Liver (tissue), 9 donors: ENCODE data around the gene LNPK. TPM values are rescaled to one million over a fixed set of nuclear protein-coding genes. Genes with fewer than 3 reads are reported as not detected.

Source experiments
- DNase-seq: peaks from one replicate; pipeline ENCODE4 v3.0.0-alpha.2; 2017; ENCODE audit warnings: low spot score
- H3K27ac ChIP-seq, 2 donors: one replicate each; pipeline ENCODE4 v1.7.0; 2013; ENCODE audit warnings: inconsistent platforms in 2 of 2, low read length in 2 of 2, control low read depth in 1 of 2, low read depth in 1 of 2, mild to moderate bottlenecking in 1 of 2
- H3K27me3 ChIP-seq, 4 donors: one replicate each; pipeline versions ENCODE4 v1.6.1 to v1.7.0; 2013; ENCODE audit warnings: low read length in 3 of 4, inconsistent platforms in 1 of 4, mild to moderate bottlenecking in 1 of 4, moderate library complexity in 1 of 4; ENCODE audit not compliant: control insufficient read depth in 4 of 4, insufficient read depth in 4 of 4
- H3K36me3 ChIP-seq, 4 donors: one replicate each; pipeline versions ENCODE4 v1.6.1 to v1.7.0; 2013; ENCODE audit warnings: low read length in 3 of 4, mild to moderate bottlenecking in 3 of 4, low read depth in 1 of 4, moderate library complexity in 1 of 4; ENCODE audit not compliant: control insufficient read depth in 4 of 4, insufficient read depth in 3 of 4
- H3K4me1 ChIP-seq, 4 donors: one replicate each; pipeline versions ENCODE4 v1.6.1 to v1.7.0; 2013; ENCODE audit warnings: low read length in 3 of 4, mild to moderate bottlenecking in 3 of 4, moderate library complexity in 1 of 4; ENCODE audit not compliant: control insufficient read depth in 4 of 4, insufficient read depth in 4 of 4
- H3K4me3 ChIP-seq, 3 donors: one replicate each; pipeline versions ENCODE4 v1.6.1 to v1.7.0; 2013; ENCODE audit warnings: low read length in 3 of 3, control low read depth in 1 of 3, low read depth in 1 of 3, mild to moderate bottlenecking in 1 of 3
- H3K9ac ChIP-seq, 2 donors: one replicate each; pipeline ENCODE4 v1.7.0; 2013; ENCODE audit warnings: low read length in 2 of 2, mild to moderate bottlenecking in 2 of 2, moderate library complexity in 2 of 2, control low read depth in 1 of 2, low read depth in 1 of 2
- H3K9me3 ChIP-seq, 4 donors: one replicate each; pipeline versions ENCODE4 v1.6.1 to v1.7.0; 2013; ENCODE audit warnings: low read length in 3 of 4; ENCODE audit not compliant: control insufficient read depth in 4 of 4
- ATF3 ChIP-seq: IDR thresholded peaks from 2 replicates; pipeline ENCODE4 v1.6.1; 2016; ENCODE audit warnings: antibody characterized with exemption
- CTCF ChIP-seq: fragments of 150-350 bp; IDR thresholded peaks from 2 replicates; pipeline ENCODE4 v1.5.1; 2017; ENCODE audit warnings: improper control_type of control experiment, low read depth, low read length; ENCODE audit not compliant: missing input control
- EGR1 ChIP-seq, 2 donors: IDR thresholded peaks; 2 replicates each; pipeline ENCODE4 v1.6.1; 2016 to 2018; ENCODE audit warnings: antibody characterized with exemption in 2 of 2, low read depth in 2 of 2
- FOXA1 ChIP-seq: IDR thresholded peaks from 2 replicates; pipeline ENCODE4 v1.6.1; 2016; ENCODE audit warnings: antibody characterized with exemption
- FOXA2 ChIP-seq: IDR thresholded peaks from 2 replicates; pipeline ENCODE4 v1.6.1; 2016; ENCODE audit warnings: antibody characterized with exemption
- GABPA ChIP-seq, 2 donors: IDR thresholded peaks in 1 of 2; conservative IDR thresholded peaks in 1 of 2; 2 replicates each; pipeline ENCODE4 v1.6.1; 2016; ENCODE audit warnings: antibody characterized with exemption in 2 of 2, mild to moderate bottlenecking in 1 of 2, moderate library complexity in 1 of 2
- HNF4A ChIP-seq, 2 donors: conservative IDR thresholded peaks; 2 replicates each; pipeline ENCODE4 v1.6.1; 2016; ENCODE audit warnings: antibody characterized with exemption in 2 of 2, mild to moderate bottlenecking in 2 of 2
- MAX ChIP-seq: IDR thresholded peaks from 2 replicates; pipeline ENCODE4 v1.6.1; 2016; ENCODE audit warnings: antibody characterized with exemption
- NR2F2 ChIP-seq: IDR thresholded peaks from 2 replicates; pipeline ENCODE4 v1.6.1; 2016; ENCODE audit warnings: antibody characterized with exemption
- RAD21 ChIP-seq, 2 donors: IDR thresholded peaks; 2 replicates each; pipeline ENCODE4 v1.6.1; 2016; ENCODE audit warnings: antibody characterized with exemption in 2 of 2, mild to moderate bottlenecking in 2 of 2
- REST ChIP-seq: IDR thresholded peaks from 2 replicates; pipeline ENCODE4 v1.6.1; 2016; ENCODE audit warnings: antibody characterized with exemption, mild to moderate bottlenecking
- RXRA ChIP-seq, 2 donors: IDR thresholded peaks; 2 replicates each; pipeline ENCODE4 v1.6.1; 2017 to 2018; ENCODE audit warnings: antibody characterized with exemption in 2 of 2, mild to moderate bottlenecking in 1 of 2
- SP1 ChIP-seq: IDR thresholded peaks from 2 replicates; pipeline ENCODE4 v1.6.1; 2018; ENCODE audit warnings: antibody characterized with exemption, mild to moderate bottlenecking
- YY1 ChIP-seq: IDR thresholded peaks from 2 replicates; pipeline ENCODE4 v1.6.1; 2016; ENCODE audit warnings: antibody characterized with exemption, mild to moderate bottlenecking
- ZBTB33 ChIP-seq: IDR thresholded peaks from 2 replicates; pipeline ENCODE4 v1.6.1; 2016; ENCODE audit warnings: antibody characterized with exemption
- WGBS: extraction: QIAGEN DNeasy Blood & Tissue Kit; methylation state at CpG from one replicate; pipeline ENCODE4 v1.1.7; 2013; 5-methylcytosine and 5-hydroxymethylcytosine counted together
- polyA plus RNA-seq, 2 donors: library from polyadenylated mRNA; stranded (reverse) in 1 of 2; unstranded in 1 of 2; fragments of 200-250 nt in 1 of 2; fragments of >200 nt in 1 of 2; fragmentation: Nextera tagmentation in 1 of 2; extraction: Ambion mirVana in 1 of 2; gene quantifications; one replicate each; pipeline versions ENCODE4 v1.2.1 to v1.2.3, GENCODE V29; 2013 to 2015
- total RNA-seq, 2 donors: library from RNA; depleted of rRNA; stranded (reverse); fragments of >200 nt; gene quantifications; one replicate each; pipeline ENCODE4 v1.2.3, GENCODE V29; 2014
- donor health status: healthy.
- donor health status: healthy.
- donor health status: healthy.
- donor health status: healthy.
- donor health status: healthy.

The LNPK gene
- total and polyA plus RNA-seq, 4 donors = 5.5 to 25.2 (median 11.5) TPM

- no peaks in the 10 kb centered on the region for H3K4me1 ChIP-seq
- peaks cover 2 to 10% (median 5%) of the 10 kb centered on the region in 4 donors for H3K36me3 ChIP-seq
- no peaks in the 10 kb centered on the region for H3K27me3 ChIP-seq
- H3K9ac ChIP-seq = no peak overlapping the region
- WGBS = 81% methylated on average over 1 of the region's 1 CpG
- H3K9me3 ChIP-seq = no peaks in the 10 kb centered on the region
- no peak overlapping the region for H3K4me3 ChIP-seq
- TF ChIP-seq RAD21 (IDR thresholded peaks at IDR 0.05) = no peak
- TF ChIP-seq REST = no peak
- no peak for TF ChIP-seq GABPA (IDR thresholded peaks at IDR 0.05 in 1 of 2, conservative IDR thresholded peaks at IDR 0.05 in 1 of 2)
- no peak for TF ChIP-seq SP1
- TF ChIP-seq RXRA (IDR thresholded peaks at IDR 0.05) = no peak
- TF ChIP-seq CTCF = no peak
- H3K27ac ChIP-seq = no peak overlapping the region
- no peak for DNase-seq
Observed at GRCh38 chr2:175947073-175947472, 55.0 kb downstream of the LNPK start.

- no peak for TF ChIP-seq CTCF
- TF ChIP-seq EGR1 (IDR thresholded peaks at IDR 0.05; ENCODE audit: low read depth in 2 of 2) = no peak
- no peak for TF ChIP-seq RXRA (IDR thresholded peaks at IDR 0.05)
- no peak for DNase-seq
- no peak overlapping the region for H3K27ac ChIP-seq
- H3K9me3 ChIP-seq = no peaks in the 10 kb centered on the region
- WGBS = 97% methylated on average over 3 of the region's 3 CpGs
- no peak overlapping the region for H3K9ac ChIP-seq
- peaks cover 2 to 12% (median 7%) of the 10 kb centered on the region in 4 donors for H3K36me3 ChIP-seq
- no peak overlapping the region for H3K4me3 ChIP-seq
- H3K4me1 ChIP-seq = no peaks in the 10 kb centered on the region
- no peaks in the 10 kb centered on the region for H3K27me3 ChIP-seq
Observed at GRCh38 chr2:175941699-175942098, 60.4 kb downstream of the LNPK start.

GRCh38 chr2:175937216-175937615 is 64.9 kb downstream of the LNPK start:
- no peaks in the 10 kb centered on the region for H3K9me3 ChIP-seq
- no peaks in the 10 kb centered on the region for H3K27me3 ChIP-seq
- no peak for DNase-seq
- H3K4me3 ChIP-seq = no peak overlapping the region
- WGBS = 82% methylated on average over 2 of the region's 2 CpGs
- no peak overlapping the region for H3K27ac ChIP-seq
- H3K4me1 ChIP-seq = no peaks in the 10 kb centered on the region
- H3K36me3 ChIP-seq = peaks cover 2 to 19% (median 11%) of the 10 kb centered on the region in 4 donors
- no peak overlapping the region for H3K9ac ChIP-seq
- TF ChIP-seq EGR1 (IDR thresholded peaks at IDR 0.05; ENCODE audit: low read depth in 2 of 2) (no peak), YY1 (no peak), FOXA2 (no peak), RXRA (IDR thresholded peaks at IDR 0.05) (no peak), NR2F2 (no peak), HNF4A (conservative IDR thresholded peaks at IDR 0.05) (no peak), FOXA1 (no peak), ZBTB33 (no peak), GABPA (IDR thresholded peaks at IDR 0.05 in 1 of 2, conservative IDR thresholded peaks at IDR 0.05 in 1 of 2) (no peak), MAX (no peak), ATF3 (no peak), RAD21 (IDR thresholded peaks at IDR 0.05) (no peak)
